Activated CD8-positive, alpha-beta memory T cell treated with anti-CD3 and anti-CD28 coated beads for 48 hours (primary cell): ENCODE measurements around the gene CAMP.

ENCODE experiments used
- DNase-seq, 3 experiments: peaks; one replicate each; pipeline ENCODE4 v3.0.0-alpha.2; 2020; ENCODE audit warnings: low read depth in 2 of 3, low spot score in 2 of 3

CAMP gene

GRCh38 chr3:48214225-48214624, 9.1 kb upstream of the CAMP start:
- no peak for DNase-seq

- no peak for DNase-seq
Observed at GRCh38 chr3:48215019-48215418, 8.3 kb upstream of the CAMP start.

GRCh38 chr3:48215466-48215865, 7.8 kb upstream of the CAMP start:
- no peak for DNase-seq

- DNase-seq: no peak
Observed at GRCh38 chr3:48215876-48216275, 7.4 kb upstream of the CAMP start.

- no peak for DNase-seq
Observed at GRCh38 chr3:48217449-48217848, 5.8 kb upstream of the CAMP start.

- DNase-seq: no peak
Observed at GRCh38 chr3:48218537-48218936, 4.8 kb upstream of the CAMP start.

GRCh38 chr3:48219543-48219942, 3.8 kb upstream of the CAMP start:
- no peak for DNase-seq

- DNase-seq: no peak
Observed at GRCh38 chr3:48220746-48221145, 2.5 kb upstream of the CAMP start.

- no peak for DNase-seq
Observed at GRCh38 chr3:48225587-48225986, 2.3 kb downstream of the CAMP start.

GRCh38 chr3:48226939-48227338, 3.6 kb downstream of the CAMP start:
- DNase-seq: no peak

- DNase-seq: no peak
Observed at GRCh38 chr3:48232232-48232631, 8.9 kb downstream of the CAMP start.

GRCh38 chr3:48232734-48233133, 9.4 kb downstream of the CAMP start:
- peak; percentile 11 to 43 (median 39) for DNase-seq

- no peak for DNase-seq
Observed at GRCh38 chr3:48233542-48233941, 10.2 kb downstream of the CAMP start.

- no peak for DNase-seq
Observed at GRCh38 chr3:48236531-48236930, 13.2 kb downstream of the CAMP start.

- DNase-seq: no peak
Observed at GRCh38 chr3:48238531-48239085, 15.3 kb downstream of the CAMP start.

- DNase-seq: no peak
Observed at GRCh38 chr3:48240000-48240963, 17.0 kb downstream of the CAMP start.

- peak in 1 of 3 experiments; percentile 12 for DNase-seq
Observed at GRCh38 chr3:48241796-48242455, 18.6 kb downstream of the CAMP start.

- DNase-seq: no peak
Observed at GRCh38 chr3:48243886-48244285, 20.6 kb downstream of the CAMP start.

GRCh38 chr3:48244461-48244860, 21.2 kb downstream of the CAMP start:
- DNase-seq: no peak

- DNase-seq: no peak
Observed at GRCh38 chr3:48245136-48245535, 21.8 kb downstream of the CAMP start.

GRCh38 chr3:48247401-48247811, 24.1 kb downstream of the CAMP start:
- DNase-seq: no peak
